BJ (cell line): ENCODE data around the gene PI4KA. TPM values are rescaled to one million over a fixed set of nuclear protein-coding genes. Genes with fewer than 3 reads are reported as not detected.

Experiments used
- CTCF ChIA-PET: fragments of 350-600 bp; formaldehyde crosslinking; extraction: SDS; loops from one replicate; lab custom pipeline; 2021; ENCODE audit warnings: antibody characterized with exemption, inconsistent platforms; lab: Yijun Ruan, JAX
- POLR2A ChIA-PET: fragments of 300-600 bp; sonication (Branson Sonifier 250); formaldehyde crosslinking; extraction: SDS; loops from one replicate; lab custom pipeline; 2021; ENCODE audit warnings: antibody characterized with exemption; lab: Charles Lee
- DNase-seq: peaks from one replicate; pipeline ENCODE4 v3.0.0-alpha.2; 2011; ENCODE audit warnings: low read depth
- H3K27me3 ChIP-seq: 2 replicates; pipeline ENCODE4 v1.6.0; 2011; ENCODE audit warnings: low read length; ENCODE audit not compliant: control insufficient read depth, insufficient read depth
- H3K36me3 ChIP-seq: 2 replicates; pipeline ENCODE4 v1.5.1; 2011; ENCODE audit warnings: low read length; ENCODE audit not compliant: control insufficient read depth, insufficient read depth
- H3K4me3 ChIP-seq: 2 replicates; pipeline ENCODE4 v1.5.1; 2011; ENCODE audit warnings: low read depth, mild to moderate bottlenecking, control low read depth, low read length
- polyA plus RNA-seq: library from polyadenylated mRNA; depleted of rRNA; stranded (reverse); fragments of >200 nt; gene quantifications from 2 replicates; pipeline ENCODE4 v1.2.3, GENCODE V29; 2011
- TF ChIP-seq, protein P1 (sequence below): IDR thresholded peaks from 2 replicates; pipeline ENCODE4 v1.5.1; 2011; ENCODE audit warnings: low read depth, mild to moderate bottlenecking, control low read depth, inconsistent platforms, low read length, moderate library complexity; ENCODE audit not compliant: insufficient read depth

Gene PI4KA
- polyA plus RNA-seq, 1 experiment = 34.2 TPM

DNA sequence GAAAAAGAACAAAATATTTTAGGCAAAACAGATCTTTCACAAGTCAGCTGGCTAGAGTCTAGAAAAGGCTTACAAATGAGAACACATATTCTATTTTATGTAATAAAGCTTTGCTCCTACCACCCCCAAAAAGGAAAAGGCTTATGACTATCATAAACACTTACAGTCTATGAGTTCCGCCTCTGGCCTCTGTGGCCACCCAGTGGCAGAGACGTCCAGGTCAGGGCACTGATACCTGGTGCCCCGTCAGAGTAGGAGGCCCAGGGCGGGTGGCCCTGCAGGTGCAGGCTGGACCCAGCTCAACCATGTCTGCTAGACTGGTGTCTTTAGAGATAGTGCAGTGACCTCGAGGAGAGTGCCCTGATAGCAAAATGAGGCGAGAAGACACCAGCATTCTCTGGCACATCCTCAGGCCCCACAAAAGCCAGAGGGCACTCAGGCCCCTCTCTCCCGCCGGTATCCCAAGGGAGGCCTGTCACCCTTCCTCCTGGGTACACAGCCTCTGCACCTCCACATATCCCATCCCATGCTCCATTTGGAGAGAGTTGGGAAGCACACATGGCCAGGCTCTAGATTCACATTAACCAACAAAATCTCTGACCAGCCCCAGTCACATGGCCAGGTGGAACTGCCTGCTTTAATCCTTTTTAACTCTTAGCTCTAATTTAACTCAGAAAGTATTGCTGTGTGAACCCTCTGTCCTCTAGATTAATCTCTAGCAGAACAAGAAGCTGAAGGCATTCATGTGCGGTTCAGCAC is 112.0 kb downstream of the PI4KA start:
- CTCF ChIA-PET = no interaction called here
- DNase-seq = no peak

DNA sequence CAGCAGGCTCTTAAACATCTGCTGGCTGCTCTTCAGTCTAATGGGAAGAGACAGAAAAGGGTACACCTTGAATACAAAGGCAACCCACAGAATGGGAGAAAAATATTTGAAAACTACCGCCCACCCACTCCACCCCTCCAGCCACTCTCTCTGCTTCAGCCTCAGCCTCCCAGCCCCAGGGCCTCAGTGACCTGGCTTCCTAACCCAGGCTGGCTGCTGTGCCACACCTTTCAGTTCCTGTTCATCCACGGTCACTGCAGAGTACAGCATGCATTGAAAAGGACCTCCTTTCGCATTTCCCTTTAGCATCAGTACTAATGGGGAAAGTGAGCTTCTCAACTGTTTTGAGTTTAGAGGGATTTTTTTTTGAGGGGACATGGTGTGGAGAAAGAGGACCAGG is 113.5 kb downstream of the PI4KA start:
- Histone ChIP-seq H3K4me3 (no peak overlapping the region), H3K27me3 (no peaks in the 10 kb centered on the region), H3K36me3 (peaks cover 20% of the 10 kb centered on the region)
- no peak for DNase-seq
- ChIA-PET POLR2A (no interaction called here), CTCF (no interaction called here)
- TF ChIP-seq, protein P1, sequence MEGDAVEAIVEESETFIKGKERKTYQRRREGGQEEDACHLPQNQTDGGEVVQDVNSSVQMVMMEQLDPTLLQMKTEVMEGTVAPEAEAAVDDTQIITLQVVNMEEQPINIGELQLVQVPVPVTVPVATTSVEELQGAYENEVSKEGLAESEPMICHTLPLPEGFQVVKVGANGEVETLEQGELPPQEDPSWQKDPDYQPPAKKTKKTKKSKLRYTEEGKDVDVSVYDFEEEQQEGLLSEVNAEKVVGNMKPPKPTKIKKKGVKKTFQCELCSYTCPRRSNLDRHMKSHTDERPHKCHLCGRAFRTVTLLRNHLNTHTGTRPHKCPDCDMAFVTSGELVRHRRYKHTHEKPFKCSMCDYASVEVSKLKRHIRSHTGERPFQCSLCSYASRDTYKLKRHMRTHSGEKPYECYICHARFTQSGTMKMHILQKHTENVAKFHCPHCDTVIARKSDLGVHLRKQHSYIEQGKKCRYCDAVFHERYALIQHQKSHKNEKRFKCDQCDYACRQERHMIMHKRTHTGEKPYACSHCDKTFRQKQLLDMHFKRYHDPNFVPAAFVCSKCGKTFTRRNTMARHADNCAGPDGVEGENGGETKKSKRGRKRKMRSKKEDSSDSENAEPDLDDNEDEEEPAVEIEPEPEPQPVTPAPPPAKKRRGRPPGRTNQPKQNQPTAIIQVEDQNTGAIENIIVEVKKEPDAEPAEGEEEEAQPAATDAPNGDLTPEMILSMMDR = no peak

More for the DNA sequence above, 112.0 kb downstream of the PI4KA start:
- Histone ChIP-seq H3K36me3 (peaks cover 23% of the 10 kb centered on the region), H3K4me3 (no peak overlapping the region), H3K27me3 (no peaks in the 10 kb centered on the region)
- TF ChIP-seq, protein P1 = no peak
- POLR2A ChIA-PET = no interaction called here

DNA sequence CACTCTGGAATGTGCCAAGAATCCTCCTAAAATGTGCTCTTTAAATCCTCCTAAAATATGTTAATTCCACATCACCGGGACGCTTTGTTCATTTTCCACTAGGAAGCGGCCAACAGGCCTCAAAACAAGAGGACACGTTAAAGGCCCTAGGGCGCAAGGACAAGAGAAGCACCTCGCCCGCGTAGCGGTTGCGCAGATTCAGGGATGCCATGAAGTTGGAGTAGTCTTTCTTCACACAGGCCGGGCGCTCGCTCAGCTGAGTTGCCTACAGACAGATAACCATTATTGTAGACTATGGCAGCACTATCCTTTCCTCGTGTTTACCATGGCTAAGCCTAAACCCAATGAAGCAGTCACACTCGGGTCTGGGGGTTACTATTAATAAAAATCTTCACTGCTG is 114.2 kb downstream of the PI4KA start:
- TF ChIP-seq, protein P1 = no peak
- peaks cover 18% of the 10 kb centered on the region for H3K36me3 ChIP-seq
- no peak overlapping the region for H3K4me3 ChIP-seq
- DNase-seq = no peak
- POLR2A ChIA-PET = no interaction called here
- H3K27me3 ChIP-seq = no peaks in the 10 kb centered on the region
- CTCF ChIA-PET = no interaction called here

DNA sequence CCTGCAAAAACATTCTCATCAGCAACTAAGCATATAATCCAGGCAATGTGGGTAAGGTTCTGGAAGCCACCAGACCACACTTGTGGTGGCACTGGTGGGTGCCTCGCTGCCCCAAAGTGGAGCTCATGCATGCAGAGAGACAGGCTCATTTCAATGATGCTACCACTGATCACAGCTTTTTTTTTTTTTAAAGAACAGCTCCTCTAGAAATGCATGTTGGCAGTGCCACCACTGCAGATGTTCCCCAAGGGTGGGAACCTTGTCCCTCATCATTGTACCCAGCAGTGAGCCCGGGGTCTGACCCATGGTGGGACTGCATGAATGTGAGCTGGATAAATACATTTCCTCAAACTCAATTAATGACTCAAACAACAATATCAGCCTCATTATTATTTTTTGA is 115.8 kb downstream of the PI4KA start:
- ChIA-PET POLR2A (no interaction called here), CTCF (interaction anchor here (0.6 to 3.5 kb wide), 10 partner anchors 7 to 1344 kb away, joined by 3 to 23 read pairs (median 4); no protein-coding TSS in a partner anchor)
- TF ChIP-seq, protein P1 = no peak
- no peak for DNase-seq
- H3K27me3 ChIP-seq = no peaks in the 10 kb centered on the region
- no peak overlapping the region for H3K4me3 ChIP-seq
- peaks cover 16% of the 10 kb centered on the region for H3K36me3 ChIP-seq

DNA sequence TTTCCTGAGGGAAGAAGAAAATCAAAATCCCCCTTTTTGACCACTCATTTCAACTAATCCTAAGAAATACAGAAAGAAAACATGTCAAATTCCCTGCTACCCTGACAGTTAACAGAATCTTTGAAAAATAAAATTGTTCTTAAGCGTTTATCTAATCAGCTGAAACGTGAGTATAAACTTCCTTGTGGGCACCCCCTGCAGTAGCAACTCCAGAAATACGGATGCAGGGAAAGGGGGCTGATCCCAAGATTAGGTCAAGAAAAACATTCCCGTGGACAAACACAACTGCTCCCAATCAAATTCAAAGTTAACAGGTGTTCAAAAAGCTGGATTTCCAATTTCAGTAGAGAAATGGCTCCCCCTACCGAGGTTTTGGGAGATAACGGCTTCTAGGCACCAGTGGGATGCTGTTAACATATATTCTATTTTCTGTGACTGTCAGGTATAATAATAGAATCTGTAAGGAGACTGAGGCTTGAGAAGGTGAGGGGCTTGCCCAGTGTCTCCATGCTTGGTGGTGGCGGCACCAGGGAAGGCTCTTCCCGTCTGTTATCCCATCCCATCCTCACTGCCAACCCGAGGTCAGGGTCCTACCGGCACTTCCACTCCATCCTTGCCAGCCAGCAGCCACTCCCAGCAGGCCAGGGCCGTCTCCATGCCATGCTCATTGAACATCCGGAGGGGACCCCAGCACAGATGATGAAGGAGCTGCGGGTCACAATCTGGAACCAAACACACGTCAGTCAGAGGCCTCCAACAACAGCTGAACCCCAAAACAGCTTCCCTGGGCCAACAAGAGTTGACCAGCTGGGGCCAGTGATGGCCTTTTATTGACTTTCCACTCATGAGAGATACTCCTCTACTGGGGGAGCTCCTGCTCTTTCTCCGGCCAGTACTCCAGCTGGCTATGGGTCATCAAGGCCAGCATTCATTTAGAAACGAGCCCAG is 116.7 kb downstream of the PI4KA start:
- POLR2A ChIA-PET = no interaction called here
- CTCF ChIA-PET = interaction anchor here (0.6 to 3.5 kb wide), 13 partner anchors 8 to 1343 kb away, joined by 3 to 23 read pairs (median 4); no protein-coding TSS in a partner anchor
- no peak for DNase-seq
- TF ChIP-seq, protein P1 = peak; percentile 72
- Histone ChIP-seq H3K4me3 (no peak overlapping the region), H3K36me3 (peaks cover 13% of the 10 kb centered on the region), H3K27me3 (no peaks in the 10 kb centered on the region)
